AG09319 (cell line): ENCODE data around the gene APC.

Source experiments
- DNase-seq: peaks from one replicate; pipeline ENCODE4 v3.0.0-alpha.2; 2010; ENCODE audit warnings: low read depth; ENCODE audit errors: extremely low read depth
- CTCF ChIP-seq: IDR thresholded peaks from 2 replicates; pipeline ENCODE4 v1.5.1; 2011; ENCODE audit warnings: low read depth, mild to moderate bottlenecking, inconsistent platforms, low read length, moderate library complexity

APC gene

GRCh38 chr5:112717506-112718082 is 20.1 kb upstream of the APC start:
- no peak for TF ChIP-seq CTCF
- DNase-seq: no peak

- no peak for TF ChIP-seq CTCF
- no peak for DNase-seq
Measured at GRCh38 chr5:112718344-112718743, 19.3 kb upstream of the APC start.

GRCh38 chr5:112720576-112720975 is 17.1 kb upstream of the APC start:
- no peak for TF ChIP-seq CTCF

GRCh38 chr5:112724901-112725300 is 12.8 kb upstream of the APC start:
- no peak for TF ChIP-seq CTCF

More at GRCh38 chr5:112720576-112720975, 17.1 kb upstream of the APC start:
- DNase-seq: no peak

GRCh38 chr5:112729630-112730029 is 8.1 kb upstream of the APC start:
- DNase-seq: no peak

More at GRCh38 chr5:112724901-112725300, 12.8 kb upstream of the APC start:
- DNase-seq: no peak

GRCh38 chr5:112732131-112732530 is 5.6 kb upstream of the APC start:
- TF ChIP-seq CTCF: no peak
- DNase-seq: no peak

More at GRCh38 chr5:112729630-112730029, 8.1 kb upstream of the APC start:
- no peak for TF ChIP-seq CTCF

GRCh38 chr5:112733586-112733985 is 4.1 kb upstream of the APC start:
- no peak for TF ChIP-seq CTCF

More at GRCh38 chr5:112733586-112733985, 4.1 kb upstream of the APC start:
- no peak for DNase-seq
